ENCODE data around the gene MARCHF4. TPM values are rescaled to one million over a fixed set of nuclear protein-coding genes. Genes with fewer than 3 reads are reported as not detected.
A peak's percentile ranks its signal among the peaks of the same experiment; 100 is the strongest.

Gene MARCHF4
- polyA plus RNA-seq (ENCODE audit: insufficient read length), result 0.04 TPM

DNA sequence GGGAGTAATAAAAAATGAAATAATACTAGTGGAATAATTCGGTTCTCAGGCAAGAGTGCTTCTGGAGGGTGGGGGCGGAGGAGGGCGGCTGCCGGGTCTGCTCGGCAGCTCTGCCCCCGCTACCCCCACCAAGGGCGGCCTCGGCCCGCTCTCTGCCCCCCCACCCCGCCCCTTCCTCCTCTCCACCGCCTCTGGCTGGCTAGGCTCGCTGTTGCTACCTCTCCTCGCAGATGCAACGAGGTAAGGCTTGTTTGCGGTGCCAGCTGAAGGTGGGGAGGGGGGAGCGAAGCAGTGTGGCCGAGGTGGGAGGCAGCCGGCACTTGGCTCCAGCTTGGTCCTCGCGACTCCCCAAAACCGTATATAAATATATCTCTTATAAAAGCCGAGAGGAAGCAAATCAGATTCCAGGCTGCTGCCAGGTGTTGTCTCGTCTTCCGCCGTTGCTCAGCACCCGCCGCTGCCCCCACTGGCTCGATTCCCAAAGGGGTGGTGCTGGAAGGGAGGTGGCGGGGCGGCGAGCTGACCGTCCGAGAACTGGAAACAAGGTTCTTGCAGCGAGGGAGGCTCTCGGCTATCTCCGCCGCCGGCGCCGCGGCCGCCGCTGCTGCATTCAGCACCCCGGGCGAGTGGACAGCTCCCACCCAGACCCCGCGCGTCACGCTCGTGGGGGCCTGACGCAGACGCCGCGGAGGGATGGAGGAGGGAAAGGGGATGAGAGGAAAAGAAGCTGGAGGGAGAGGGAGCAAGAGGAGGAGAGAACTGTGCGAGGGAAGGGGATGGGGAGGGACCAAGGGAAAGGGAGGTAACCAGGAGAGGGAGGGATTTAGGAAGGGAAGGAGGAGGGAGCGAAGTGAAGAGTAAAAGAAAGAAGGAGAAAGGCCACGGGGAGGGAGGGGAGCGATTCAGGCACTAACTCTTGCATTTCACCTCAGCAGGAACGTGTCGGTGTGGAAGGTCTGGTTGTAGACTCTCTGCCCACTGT is at the start of gene MARCHF4:
TSS of gene MARCHF4 (minus strand) at position 763 of the 982 bp plus-strand sequence. CDS start 2,223 bp downstream, outside the sequence.
- DNase-seq, result peak; percentile 84

DNA sequence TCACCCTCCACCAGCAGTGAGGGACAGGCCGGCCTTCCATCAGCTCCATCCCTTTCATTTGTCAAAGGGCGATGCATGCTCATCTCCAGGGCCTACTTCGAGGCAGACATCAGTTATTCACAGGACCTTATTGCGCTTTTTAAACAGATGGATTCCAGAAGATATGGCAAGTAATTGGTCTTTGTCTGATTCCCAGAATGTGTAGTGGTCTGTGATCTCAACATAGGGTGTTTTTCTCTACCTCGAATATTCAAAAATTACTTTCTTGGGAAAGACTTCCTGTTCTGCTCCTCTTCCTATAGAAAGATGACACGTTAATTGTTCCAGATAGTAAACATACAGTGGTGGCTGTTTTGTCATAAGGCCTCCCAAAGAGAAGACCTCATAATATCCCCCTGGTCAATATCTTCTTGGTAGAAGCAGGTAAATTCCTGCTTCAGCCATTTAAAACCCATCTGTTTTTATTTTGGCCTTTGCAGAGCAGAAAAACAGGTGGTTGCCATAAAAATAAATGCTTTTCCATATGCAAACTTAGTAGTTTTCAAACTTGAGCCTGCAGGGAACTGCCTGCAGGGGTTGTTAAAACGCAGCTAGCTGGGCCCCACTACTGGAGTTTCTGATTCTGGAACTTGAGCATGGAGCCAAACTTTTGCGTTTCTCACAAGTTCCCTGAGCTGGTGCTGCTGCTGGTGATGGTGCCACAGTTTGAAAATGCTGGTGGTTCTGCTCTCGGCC is 48.3 kb upstream of the MARCHF4 start:
- peak; percentile 27 for DNase-seq

GRCh38 chr2:216418981-216419380 is 46.7 kb upstream of the MARCHF4 start:
- peak; percentile 27 for DNase-seq

DNA sequence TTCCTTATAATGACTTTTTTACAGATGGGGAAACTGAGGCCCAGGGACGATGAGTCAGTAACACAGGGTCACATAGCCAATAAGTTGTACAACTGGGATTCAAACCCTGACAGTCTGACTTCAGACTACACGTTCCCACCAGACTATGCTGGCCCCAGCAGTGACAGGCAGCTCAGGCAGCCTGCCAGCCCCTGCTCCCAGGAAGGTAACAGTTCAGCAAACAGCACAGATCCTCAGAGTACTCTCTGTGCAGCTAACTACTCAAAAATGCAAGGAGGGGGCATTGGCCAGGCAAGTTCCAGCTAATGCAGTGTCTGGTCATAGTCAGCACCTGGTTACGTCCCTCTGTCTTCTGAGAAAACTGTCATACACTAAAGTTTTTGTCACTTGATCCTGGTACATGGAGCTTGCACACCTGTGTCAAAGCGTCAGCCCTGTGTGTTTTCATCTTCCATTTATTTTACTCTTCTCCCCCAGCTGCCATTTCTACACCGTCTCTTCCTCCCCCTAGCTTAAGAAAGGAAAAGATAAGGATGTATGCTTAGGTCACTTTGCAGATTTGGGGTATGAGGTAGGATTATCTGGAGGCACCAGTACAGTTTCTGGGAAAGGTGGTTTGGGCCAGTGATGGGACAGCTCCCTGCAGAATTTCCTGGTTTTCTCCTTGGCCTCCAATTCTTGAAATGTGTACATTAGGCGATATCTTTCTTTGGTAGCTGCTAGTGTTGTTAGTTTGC is 44.5 kb upstream of the MARCHF4 start:
- no peak for DNase-seq

- peak; percentile 75 for DNase-seq
Measured at GRCh38 chr2:216415541-216415940, 43.3 kb upstream of the MARCHF4 start.

GRCh38 chr2:216414772-216415319 is 42.6 kb upstream of the MARCHF4 start:
- no peak for DNase-seq

DNA sequence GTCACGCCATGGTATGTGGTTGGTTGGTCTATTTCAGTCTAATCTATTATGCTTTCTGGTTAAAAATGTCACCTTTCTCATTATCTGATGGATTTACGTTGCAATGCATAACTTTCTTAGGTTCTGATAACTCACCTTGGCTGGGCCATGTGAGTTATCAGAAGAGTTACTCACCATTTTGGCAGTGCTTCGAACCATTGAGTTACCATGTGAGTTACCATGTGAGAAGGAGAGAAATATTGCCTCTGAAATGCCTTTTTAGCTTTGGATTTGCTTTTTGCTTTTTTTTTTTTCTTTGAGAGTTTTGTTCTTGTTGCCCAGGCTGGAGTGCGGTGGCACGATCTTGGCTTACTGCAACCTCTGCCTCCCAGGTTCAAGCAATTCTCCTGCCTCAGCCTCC is 41.6 kb upstream of the MARCHF4 start:
- DNase-seq, result no peak

DNA sequence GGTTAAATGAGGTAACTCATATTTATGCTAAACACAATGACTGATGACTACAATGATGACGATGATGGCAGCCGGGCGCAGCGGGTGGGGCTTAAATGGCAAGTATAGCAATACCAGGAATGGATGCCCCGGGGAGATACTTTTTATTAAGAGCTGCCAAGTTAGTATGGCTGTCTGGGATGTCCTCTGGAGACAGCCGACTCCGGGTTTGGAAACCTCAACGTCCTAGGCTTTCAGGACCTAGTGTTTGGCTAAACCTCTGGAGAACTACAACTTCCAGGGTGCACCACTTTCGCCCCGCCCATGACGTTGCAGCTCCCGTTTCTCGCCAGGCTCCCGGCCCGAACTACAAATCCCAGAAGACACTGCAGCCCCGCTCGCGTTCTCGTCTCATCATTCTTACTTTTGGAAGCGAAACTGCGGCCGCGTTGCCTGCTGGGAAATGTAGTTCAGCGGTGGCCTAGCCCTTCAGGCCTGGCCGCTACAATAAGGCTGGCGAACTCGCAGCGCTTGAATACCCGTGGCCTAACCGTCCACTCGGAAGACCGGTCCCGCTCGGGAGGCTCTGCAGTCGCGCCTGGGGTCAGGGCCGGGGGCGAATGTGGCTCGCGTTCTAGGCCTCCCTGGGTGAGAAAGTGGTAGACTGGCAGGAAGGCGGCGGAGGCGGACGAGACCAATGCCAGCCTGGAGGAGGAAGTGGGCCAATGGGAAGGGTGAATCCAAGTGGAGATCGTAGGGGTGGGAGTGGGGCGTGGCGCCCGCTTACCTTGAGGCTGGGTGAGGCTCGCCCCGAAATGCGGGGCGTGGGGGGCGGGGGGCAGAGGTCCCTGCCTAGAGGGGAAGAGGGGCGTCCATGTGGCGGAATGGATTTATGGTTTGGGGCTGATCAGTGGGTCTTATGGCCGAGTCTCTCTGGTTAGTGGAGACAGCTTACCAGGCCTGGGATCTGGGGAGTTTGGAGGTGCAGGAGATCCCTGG is 40.0 kb upstream of the MARCHF4 start, which contains the start of gene SMARCAL1:
TSS of gene SMARCAL1 (plus strand) at position 463 of the 978 bp plus-strand sequence. CDS start 2,221 bp downstream, outside the sequence.
- peak; percentile 99 for DNase-seq

DNA sequence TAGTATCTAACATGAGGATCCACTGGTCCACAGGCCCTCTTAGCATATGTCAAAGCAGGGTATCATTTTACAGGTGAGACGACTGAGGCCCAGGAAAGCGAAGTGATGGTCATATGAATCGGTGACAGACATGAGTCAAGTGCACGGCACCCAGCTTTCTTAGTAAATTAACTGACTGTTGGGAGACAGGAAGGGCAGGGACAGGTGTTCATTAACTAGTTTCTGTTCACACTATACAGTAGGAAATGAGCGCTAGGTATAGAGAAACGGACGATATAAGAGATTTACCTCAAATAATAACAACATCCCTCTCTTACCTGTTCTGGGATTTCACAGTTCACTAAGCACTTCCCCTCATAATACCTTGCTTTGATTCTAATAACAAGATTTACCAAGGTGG is 38.3 kb upstream of the MARCHF4 start:
- DNase-seq, result no peak

DNA sequence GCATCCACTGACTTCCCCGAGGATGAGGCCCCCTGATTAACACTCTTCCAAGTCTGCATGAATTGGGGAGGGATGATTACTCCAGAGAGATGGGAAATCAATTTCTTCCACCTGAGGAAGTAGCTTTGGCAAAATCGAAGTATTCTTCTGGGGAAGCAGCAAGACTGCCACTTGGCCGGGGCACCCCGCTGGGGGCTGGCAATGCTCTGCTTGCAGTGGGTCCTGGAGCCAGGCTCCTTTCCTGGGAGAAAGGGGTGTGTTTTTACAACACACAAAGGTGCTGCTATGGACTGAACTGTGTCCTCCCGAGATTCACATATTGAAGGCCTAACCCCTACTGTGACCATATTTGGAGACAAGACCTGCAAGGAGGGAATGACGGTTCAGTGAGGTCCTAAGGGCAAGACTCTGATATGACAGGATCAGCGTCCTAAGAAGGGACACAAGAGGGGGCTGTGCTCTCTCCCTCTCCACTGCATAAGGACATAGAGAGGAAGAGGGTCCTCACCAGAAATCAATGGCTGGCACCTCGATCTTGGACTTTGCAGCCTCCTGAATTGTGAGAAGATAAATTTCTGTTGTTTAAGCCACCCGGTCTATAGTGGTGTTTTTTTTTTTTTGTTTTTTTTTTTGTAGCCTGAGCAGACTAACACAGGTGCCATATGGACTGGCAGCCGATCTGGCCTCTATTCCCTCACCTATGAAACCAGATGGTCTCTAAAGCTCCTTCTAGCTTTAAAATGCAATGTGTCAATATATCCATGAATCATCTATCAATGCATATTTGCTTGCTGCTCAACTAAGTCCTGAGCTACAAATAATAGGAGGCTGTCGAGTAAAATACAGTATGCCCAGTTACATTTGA is 36.4 kb upstream of the MARCHF4 start:
- DNase-seq, result no peak

GRCh38 chr2:216406826-216407225 is 34.5 kb upstream of the MARCHF4 start:
- DNase-seq, result no peak

DNA sequence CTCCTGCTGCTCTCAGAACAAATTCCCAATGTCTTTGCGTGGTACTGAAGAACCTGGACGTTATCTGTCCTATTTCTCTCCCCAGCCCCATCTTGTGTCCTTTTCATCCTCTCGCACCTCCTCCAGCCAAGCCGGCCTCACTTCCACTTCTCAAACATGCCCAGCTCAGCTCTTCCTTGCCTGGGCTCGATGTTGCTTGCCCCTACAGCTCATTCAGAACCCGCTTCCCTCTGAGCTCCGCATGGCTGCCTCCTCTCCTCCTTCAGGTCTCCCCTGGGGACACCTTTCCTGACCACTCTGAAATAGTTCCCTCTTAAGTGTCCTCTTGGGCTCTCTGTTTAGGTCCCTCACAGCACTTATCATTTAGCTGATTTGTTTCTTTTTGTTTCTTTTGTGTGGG is 33.3 kb upstream of the MARCHF4 start:
- DNase-seq, result no peak

GRCh38 chr2:216404010-216404618 is 31.8 kb upstream of the MARCHF4 start:
- no peak for DNase-seq

DNA sequence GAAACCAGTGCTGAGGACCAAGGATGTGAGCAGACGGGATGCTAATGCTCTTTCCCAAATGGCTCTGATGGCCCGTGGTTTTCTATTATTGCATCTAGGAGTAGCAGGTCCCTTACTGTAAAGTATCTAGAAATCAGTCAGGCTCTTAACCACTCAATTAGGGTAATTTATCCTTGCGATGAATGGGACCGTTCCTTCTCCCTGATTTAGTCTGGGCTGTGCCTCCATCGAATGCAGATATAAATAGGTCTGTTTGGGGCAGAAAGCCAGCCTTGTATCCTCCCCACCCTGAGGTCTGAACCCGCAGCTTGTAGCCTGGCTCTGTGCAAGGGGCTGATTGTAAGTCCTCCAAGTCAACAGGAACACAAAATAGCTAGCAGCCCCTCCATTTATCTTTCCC is 30.5 kb upstream of the MARCHF4 start:
- no peak for DNase-seq

DNA sequence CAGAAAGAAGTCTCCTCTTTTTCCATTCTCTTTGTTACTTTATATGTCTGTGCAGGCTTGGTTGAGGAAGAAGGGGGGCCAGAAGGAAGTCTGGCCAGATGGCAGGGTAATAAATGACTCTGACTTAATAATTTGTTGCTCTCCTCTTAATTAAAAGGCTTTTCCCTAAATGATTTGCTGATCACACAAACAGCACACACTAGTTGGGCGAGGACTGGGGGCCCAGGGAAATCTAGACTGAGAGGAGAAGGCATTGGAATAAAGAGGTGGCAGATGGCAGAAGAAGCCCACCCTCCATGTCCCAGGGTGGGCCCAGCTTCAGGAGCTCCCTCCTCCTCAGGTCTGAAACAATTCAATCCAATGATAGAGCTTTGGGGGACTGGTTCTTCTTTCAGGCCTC is 27.3 kb upstream of the MARCHF4 start:
- DNase-seq, result no peak

- DNase-seq, result no peak
Measured at GRCh38 chr2:216394881-216395280, 22.6 kb upstream of the MARCHF4 start.

GRCh38 chr2:216392945-216393840 is 20.9 kb upstream of the MARCHF4 start:
- no peak for DNase-seq

GRCh38 chr2:216392018-216392562 is 19.8 kb upstream of the MARCHF4 start:
- no peak for DNase-seq
